Activated CD8-positive, alpha-beta T cell treated with anti-CD3 and anti-CD28 coated beads for 36 hours (primary cell): ENCODE data around the gene PARD3. TPM values are rescaled to one million over a fixed set of nuclear protein-coding genes. Genes with fewer than 3 reads are reported as not detected.

ENCODE experiments used
- ATAC-seq: fragments of 200-7000 bp; cut with Tn5 transposase; one replicate; pipeline ENCODE4 v1.10.0; 2021; ENCODE audit warnings: mild to moderate bottlenecking, moderate library complexity
- CTCF ChIA-PET: fragments of 350-600 bp; sonication (Branson Sonifier 250); formaldehyde crosslinking; loops from one replicate; lab custom pipeline; 2021; ENCODE audit warnings: antibody characterized with exemption; lab: Charles Lee
- POLR2A ChIA-PET: fragments of 350-600 bp; sonication (Branson Sonifier 250); formaldehyde crosslinking; loops from one replicate; lab custom pipeline; 2021; ENCODE audit warnings: antibody characterized with exemption; lab: Charles Lee
- DNase-seq: peaks from one replicate; pipeline ENCODE4 v3.0.0-alpha.2; 2020
- H3K27ac Mint-ChIP-seq: one replicate; pipeline ENCODE4 v1.8.0; 2021; ENCODE audit warnings: mild to moderate bottlenecking, mixed read lengths
- H3K27me3 Mint-ChIP-seq: one replicate; pipeline ENCODE4 v1.8.0; 2021; ENCODE audit warnings: mixed read lengths
- H3K36me3 Mint-ChIP-seq: one replicate; pipeline ENCODE4 v1.8.0; 2021; ENCODE audit warnings: low read depth, mixed read lengths
- H3K4me1 Mint-ChIP-seq: one replicate; pipeline ENCODE4 v1.8.0; 2021; ENCODE audit warnings: low read depth, mixed read lengths
- H3K4me3 Mint-ChIP-seq: one replicate; pipeline ENCODE4 v1.8.0; 2021; ENCODE audit warnings: mild to moderate bottlenecking, moderate library complexity, mixed read lengths
- H3K9me3 Mint-ChIP-seq: one replicate; pipeline ENCODE4 v1.8.0; 2021; ENCODE audit warnings: mixed read lengths
- CTCF ChIP-seq: fragments of 200-600 bp; IDR thresholded peaks from one replicate; pipeline ENCODE4 v1.8.0; 2022; ENCODE audit warnings: antibody characterized with exemption, mild to moderate bottlenecking
- intact Hi-C: fragments of 100-400 bp; cut with micrococcal nuclease; formaldehyde crosslinking; loops from one replicate; pipeline ENCODE4 v1.10.0; 2022
- total RNA-seq, 2 experiments: library from RNA; stranded (reverse); gene quantifications; one replicate each; pipeline ENCODE4 v1.2.3, GENCODE V29; 2021

Gene PARD3
- total RNA-seq, 2 experiments from 2014 or later = 1.6 to 2.0 TPM

- Mint-ChIP-seq H3K27ac (no peak overlapping the region), H3K36me3 (no peaks in the 10 kb centered on the region), H3K4me1 (no peaks in the 10 kb centered on the region), H3K27me3 (peaks cover 4% of the 10 kb centered on the region), H3K4me3 (no peak overlapping the region), H3K9me3 (no peaks in the 10 kb centered on the region)
- DNase-seq (no peak), ATAC-seq (no peak)
- intact Hi-C loops = no loop called here
- TF ChIP-seq CTCF = no peak
- CTCF ChIA-PET = no interaction called here
- POLR2A ChIA-PET = no interaction called here
Measured at GRCh38 chr10:34669079-34669478, 146.0 kb downstream of the PARD3 start.

GRCh38 chr10:34667177-34667576 lies 147.9 kb downstream of the PARD3 start:
- no peak for TF ChIP-seq CTCF
- H3K36me3 Mint-ChIP-seq = no peaks in the 10 kb centered on the region
- H3K4me3 Mint-ChIP-seq = no peak overlapping the region
- DNase-seq (no peak), ATAC-seq (no peak)
- H3K9me3 Mint-ChIP-seq = no peaks in the 10 kb centered on the region
- intact Hi-C loops = no loop called here
- no peaks in the 10 kb centered on the region for H3K4me1 Mint-ChIP-seq
- ChIA-PET CTCF (interaction anchor here (0.7 to 2.7 kb wide), 2 partner anchors 29 to 66 kb away, joined by 3 to 7 read pairs; no protein-coding TSS in a partner anchor), POLR2A (no interaction called here)
- peaks cover 4% of the 10 kb centered on the region for H3K27me3 Mint-ChIP-seq
- H3K27ac Mint-ChIP-seq = no peak overlapping the region

- intact Hi-C loops = no loop called here
- no peak overlapping the region for H3K27ac Mint-ChIP-seq
- no peak overlapping the region for H3K4me3 Mint-ChIP-seq
- no peak for DNase-seq
- peaks cover 4% of the 10 kb centered on the region for H3K27me3 Mint-ChIP-seq
- H3K4me1 Mint-ChIP-seq = no peaks in the 10 kb centered on the region
- no peak for ATAC-seq
- no peaks in the 10 kb centered on the region for H3K9me3 Mint-ChIP-seq
- TF ChIP-seq CTCF = peak; percentile 19
- no peaks in the 10 kb centered on the region for H3K36me3 Mint-ChIP-seq
- ChIA-PET POLR2A (no interaction called here), CTCF (interaction anchor here (0.9 to 2.7 kb wide), 4 partner anchors 8 to 328 kb away, joined by 3 to 7 read pairs (median 4); no protein-coding TSS in a partner anchor)
Measured at GRCh38 chr10:34666008-34666704, 148.9 kb downstream of the PARD3 start.

- no peak for ATAC-seq
- H3K4me3 Mint-ChIP-seq = no peak overlapping the region
- H3K4me1 Mint-ChIP-seq = no peaks in the 10 kb centered on the region
- intact Hi-C loops = no loop called here
- H3K27me3 Mint-ChIP-seq = peaks cover 4% of the 10 kb centered on the region
- no peaks in the 10 kb centered on the region for H3K9me3 Mint-ChIP-seq
- ChIA-PET CTCF (interaction anchor here (0.8 kb wide), 1 partner anchor 26 kb away, joined by 4 read pairs; no protein-coding TSS in a partner anchor), POLR2A (no interaction called here)
- DNase-seq = no peak
- H3K36me3 Mint-ChIP-seq = no peaks in the 10 kb centered on the region
- no peak for TF ChIP-seq CTCF
- no peak overlapping the region for H3K27ac Mint-ChIP-seq
Measured at GRCh38 chr10:34664706-34665105, 150.4 kb downstream of the PARD3 start.

- intact Hi-C loops = no loop called here
- H3K4me1 Mint-ChIP-seq = no peaks in the 10 kb centered on the region
- H3K27ac Mint-ChIP-seq = no peak overlapping the region
- H3K36me3 Mint-ChIP-seq = no peaks in the 10 kb centered on the region
- no peak for TF ChIP-seq CTCF
- CTCF ChIA-PET = interaction anchor here (1.6 kb wide), 1 partner anchor 23 kb away, joined by 9 read pairs; no protein-coding TSS in a partner anchor
- H3K27me3 Mint-ChIP-seq = peaks cover 4% of the 10 kb centered on the region
- DNase-seq = no peak
- no peaks in the 10 kb centered on the region for H3K9me3 Mint-ChIP-seq
- H3K4me3 Mint-ChIP-seq = no peak overlapping the region
- no peak for ATAC-seq
- POLR2A ChIA-PET = no interaction called here
Measured at GRCh38 chr10:34661580-34661979, 153.5 kb downstream of the PARD3 start.
